COR-L47 (cell line): ENCODE data around the gene PLXNA4.
"Not testable (repeated sequence)": the region's sequence is repeated elsewhere in the genome, so short reads cannot be mapped to it uniquely, and the experiment has no call there.

Experiments
- DNase-seq: peaks from one replicate; lab custom pipeline; 2025; lab: John Stamatoyannopoulos, UW

Gene PLXNA4

GRCh38 chr7:132177708-132178401, 398.4 kb downstream of the PLXNA4 start:
- DNase-seq: no peak

GRCh38 chr7:132176719-132177118, 399.6 kb downstream of the PLXNA4 start:
- DNase-seq: no peak

GRCh38 chr7:132171130-132171576, 405.1 kb downstream of the PLXNA4 start:
- no peak for DNase-seq

GRCh38 chr7:132169730-132170129, 406.5 kb downstream of the PLXNA4 start:
- DNase-seq: no peak

GRCh38 chr7:132168239-132168638, 408.0 kb downstream of the PLXNA4 start:
- no peak for DNase-seq

GRCh38 chr7:132165695-132166094, 410.6 kb downstream of the PLXNA4 start:
- DNase-seq: not testable (repeated sequence)

GRCh38 chr7:132164558-132165125, 411.6 kb downstream of the PLXNA4 start:
- no peak for DNase-seq

- DNase-seq: no peak
Measured at GRCh38 chr7:132162556-132163144, 413.6 kb downstream of the PLXNA4 start.

- no peak for DNase-seq
Measured at GRCh38 chr7:132161976-132162375, 414.3 kb downstream of the PLXNA4 start.

GRCh38 chr7:132161533-132161915, 414.7 kb downstream of the PLXNA4 start:
- DNase-seq: no peak

GRCh38 chr7:132160611-132161532, 415.4 kb downstream of the PLXNA4 start:
- DNase-seq: no peak

GRCh38 chr7:132158841-132159240, 417.4 kb downstream of the PLXNA4 start:
- DNase-seq: no peak

GRCh38 chr7:132158166-132158565, 418.1 kb downstream of the PLXNA4 start:
- no peak for DNase-seq

- DNase-seq: no peak
Measured at GRCh38 chr7:132155715-132156114, 420.6 kb downstream of the PLXNA4 start.

GRCh38 chr7:132154695-132155471, 421.4 kb downstream of the PLXNA4 start:
- no peak for DNase-seq

GRCh38 chr7:132154248-132154647, 422.0 kb downstream of the PLXNA4 start:
- DNase-seq: no peak

GRCh38 chr7:132152131-132152889, 424.0 kb downstream of the PLXNA4 start:
- no peak for DNase-seq

GRCh38 chr7:132150711-132151110, 425.6 kb downstream of the PLXNA4 start:
- no peak for DNase-seq

- DNase-seq: no peak
Measured at GRCh38 chr7:132149436-132150304, 426.6 kb downstream of the PLXNA4 start.

GRCh38 chr7:132148876-132149275, 427.4 kb downstream of the PLXNA4 start:
- no peak for DNase-seq
